Esophagus muscularis mucosa (tissue), 4 donors: Measurements from ENCODE around the gene SORBS1. TPM values are rescaled to one million over a fixed set of nuclear protein-coding genes. Genes with fewer than 3 reads are reported as not detected.
A peak's percentile ranks its signal among the peaks of the same experiment; 100 is the strongest.

Experiments used
- DNase-seq: peaks from one replicate; pipeline ENCODE4 v3.0.0-alpha.2; 2017; ENCODE audit errors: extremely low spot score
- H3K27ac ChIP-seq, 4 donors: fragments of 200-600 bp; sonication (generic); replicated peaks in 1 of 4; 1 replicate in 3 of 4; 2 replicates in 1 of 4; pipeline ENCODE4 v1.5.1; 2016 to 2019; ENCODE audit warnings: mild to moderate bottlenecking in 1 of 4
- H3K27me3 ChIP-seq, 4 donors: fragments of 200-600 bp; sonication (generic); one replicate each; pipeline versions ENCODE4 v1.5.1 to v1.6.0; 2016 to 2019
- H3K36me3 ChIP-seq, 4 donors: fragments of 200-600 bp; sonication (generic); one replicate each; pipeline ENCODE4 v1.5.1; 2016 to 2019
- H3K4me1 ChIP-seq, 4 donors: fragments of 200-600 bp; sonication (generic); one replicate each; pipeline ENCODE4 v1.5.1; 2016 to 2019
- H3K4me3 ChIP-seq, 4 donors: fragments of 200-600 bp; sonication (generic); 1 replicate in 2 of 4; 2 replicates in 2 of 4; pipeline ENCODE4 v1.5.1; 2016 to 2019; ENCODE audit warnings: mild to moderate bottlenecking in 4 of 4, moderate library complexity in 1 of 4
- H3K9me3 ChIP-seq, 4 donors: fragments of 200-600 bp; sonication (generic); 1 replicate in 3 of 4; 2 replicates in 1 of 4; pipeline ENCODE4 v1.5.1; 2016 to 2019
- CTCF ChIP-seq, 3 experiments: fragments of 200-600 bp in 2 of 3; fragments of 450-650 bp in 1 of 3; sonication (generic) in 2 of 3; IDR thresholded peaks; one replicate each; pipeline ENCODE4 v1.5.1; 2017 to 2019; ENCODE audit warnings: antibody characterized with exemption in 3 of 3, mild to moderate bottlenecking in 2 of 3, moderate library complexity in 1 of 3
- EP300 ChIP-seq: sonication (generic); formaldehyde crosslinking; IDR thresholded peaks from one replicate; pipeline ENCODE4 v1.6.1; 2017; ENCODE audit warnings: antibody characterized with exemption
- POLR2A ChIP-seq: fragments of 450-650 bp; IDR thresholded peaks from one replicate; pipeline ENCODE4 v1.6.1; 2017; ENCODE audit warnings: antibody characterized with exemption, moderate library complexity, mild to moderate bottlenecking, low read depth
- POLR2AphosphoS5 ChIP-seq, 2 donors: sonication (generic); formaldehyde crosslinking; IDR thresholded peaks; one replicate each; pipeline ENCODE4 v1.6.1; 2017; ENCODE audit warnings: antibody characterized with exemption in 2 of 2
- WGBS: methylation state at CpG from one replicate; pipeline ENCODE4 v1.1.5; 2018; 5-methylcytosine and 5-hydroxymethylcytosine counted together
- intact Hi-C: fragments of 100-400 bp; cut with DNase I; formaldehyde crosslinking; loops from one replicate; pipeline ENCODE4 v1.15.1; 2023
- total RNA-seq, 4 donors: library from RNA; depleted of rRNA; stranded (reverse); fragments of >200 nt; gene quantifications; one replicate each; pipeline versions ENCODE4 v1.1.0 to v1.2.1, GENCODE V29; 2016

The SORBS1 gene
- total RNA-seq, 4 donors from 2014 or later, result 1,569 to 2,231 (median 1,854) TPM

- H3K27ac ChIP-seq, result peak overlapping the region in 3 of 4 donors; percentile 68 to 75 (median 74)
- H3K27me3 ChIP-seq, result no peaks in the 10 kb centered on the region
- no peak overlapping the region for H3K4me3 ChIP-seq
- DNase-seq, result no peak
- 74% methylated on average over 1 of the region's 1 CpG for WGBS
- intact Hi-C loops, result no loop called here
- no peaks in the 10 kb centered on the region for H3K9me3 ChIP-seq
- H3K36me3 ChIP-seq, result peaks cover 30 to 95% (median 72%) of the 10 kb centered on the region in 4 donors
- H3K4me1 ChIP-seq, result peaks cover 50 to 98% (median 81%) of the 10 kb centered on the region in 4 donors
- TF ChIP-seq POLR2A, result no peak
- peak in 1 of 2 donors; percentile 24 for TF ChIP-seq POLR2AphosphoS5 (IDR thresholded peaks at IDR 0.05)
Measured at GRCh38 chr10:95375418-95375817, 185.8 kb downstream of the SORBS1 start.

GRCh38 chr10:95374597-95375209 is 186.5 kb downstream of the SORBS1 start:
- intact Hi-C loops, result no loop called here
- H3K27me3 ChIP-seq, result no peaks in the 10 kb centered on the region
- peak overlapping the region in 3 of 4 donors; percentile 68 to 75 (median 74) for H3K27ac ChIP-seq
- H3K36me3 ChIP-seq, result peaks cover 32 to 95% (median 72%) of the 10 kb centered on the region in 4 donors
- 15% methylated on average over 5 of the region's 5 CpGs for WGBS
- H3K4me3 ChIP-seq, result no peak overlapping the region
- no peak for TF ChIP-seq EP300
- peak; percentile 88 to 92 (median 89) for TF ChIP-seq CTCF (IDR thresholded peaks at IDR 0.05)
- peak; percentile 51 to 77 for TF ChIP-seq POLR2AphosphoS5 (IDR thresholded peaks at IDR 0.05)
- TF ChIP-seq POLR2A, result no peak
- no peak for DNase-seq
- no peaks in the 10 kb centered on the region for H3K9me3 ChIP-seq
- peaks cover 43 to 97% (median 80%) of the 10 kb centered on the region in 4 donors for H3K4me1 ChIP-seq

- intact Hi-C loops, result no loop called here
- Histone ChIP-seq H3K4me1 (peaks cover 36 to 97% (median 79%) of the 10 kb centered on the region in 4 donors), H3K9me3 (no peaks in the 10 kb centered on the region), H3K27me3 (no peaks in the 10 kb centered on the region), H3K27ac (peak overlapping the region in 3 of 4 donors; percentile 34 to 56 (median 38)), H3K4me3 (no peak overlapping the region), H3K36me3 (peaks cover 30 to 95% (median 77%) of the 10 kb centered on the region in 4 donors)
- TF ChIP-seq EP300, result no peak
- no peak for TF ChIP-seq CTCF (IDR thresholded peaks at IDR 0.05)
- TF ChIP-seq POLR2A, result no peak
- TF ChIP-seq POLR2AphosphoS5 (IDR thresholded peaks at IDR 0.05), result no peak
- no peak for DNase-seq
Measured at GRCh38 chr10:95373660-95374059, 187.5 kb downstream of the SORBS1 start.

GRCh38 chr10:95364342-95364741 is 196.8 kb downstream of the SORBS1 start:
- intact Hi-C loops, result loop anchor here (10.0 kb wide), 1 partner anchor 180 kb away; no protein-coding TSS in a partner anchor
- 44% methylated on average over 6 of the region's 6 CpGs for WGBS

More at GRCh38 chr10:95364342-95364741, 196.8 kb downstream of the SORBS1 start:
- Histone ChIP-seq H3K4me1 (peaks cover 34 to 94% (median 93%) of the 10 kb centered on the region in 4 donors), H3K27ac (peak overlapping the region; percentile 30 to 70 (median 35)), H3K36me3 (peaks cover 11 to 79% (median 52%) of the 10 kb centered on the region in 4 donors), H3K9me3 (no peaks in the 10 kb centered on the region), H3K27me3 (no peaks in the 10 kb centered on the region), H3K4me3 (no peak overlapping the region)
- TF ChIP-seq POLR2A (no peak), POLR2AphosphoS5 (IDR thresholded peaks at IDR 0.05) (peak in 1 of 2 donors; percentile 14), EP300 (no peak), CTCF (IDR thresholded peaks at IDR 0.05) (no peak)
- no peak for DNase-seq
